ENCODE data around the gene MROH9. TPM values are rescaled to one million over a fixed set of nuclear protein-coding genes. Genes with fewer than 3 reads are reported as not detected.

MROH9 gene
- polyA plus RNA-seq, 1 donor (not counting 4 experiments of a cell fraction or from before 2014, with no cell fraction given), result 0.04 TPM

DNA sequence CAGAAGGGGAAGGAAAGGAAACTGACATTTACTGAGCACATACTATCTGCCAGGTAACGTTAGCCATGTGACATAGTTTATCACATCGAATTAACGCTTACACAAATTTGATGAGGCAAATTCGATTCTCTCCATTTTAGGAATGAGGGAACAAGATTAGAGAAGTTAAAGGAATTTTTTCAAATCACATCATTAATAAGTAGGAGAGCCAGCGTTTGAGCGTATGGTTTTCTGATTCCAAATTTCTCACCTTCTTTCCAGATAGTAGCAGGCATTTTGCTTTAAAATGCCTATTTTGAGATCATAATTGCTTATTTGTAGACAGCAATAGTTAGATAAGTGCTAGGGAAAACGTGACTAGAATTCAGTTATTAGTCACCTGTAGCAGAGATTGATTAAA, 174.6 kb downstream of the MROH9 start:
- DNase-seq (ENCODE audit: low read depth, low spot score) (no peak), FAIRE-seq (no peak)
- Histone ChIP-seq H3K79me2 (ENCODE audit: control insufficient read depth, insufficient read depth, low read length) (no peaks in the 10 kb centered on the region), H3K9ac (ENCODE audit: control insufficient read depth, extremely low read depth, insufficient read depth, low read length) (no peak overlapping the region), H3K27me3 (ENCODE audit: control insufficient read depth, extremely low read depth, insufficient read depth, low read length) (peaks cover 3% of the 10 kb centered on the region), H3K27ac (ENCODE audit: control insufficient read depth, insufficient read depth, low read length) (no peak overlapping the region), H4K20me1 (ENCODE audit: control insufficient read depth, extremely low read depth, insufficient read depth, low read length) (no peaks in the 10 kb centered on the region), H2AFZ (ENCODE audit: control insufficient read depth, low read length) (no peak overlapping the region), H3K4me1 (ENCODE audit: control insufficient read depth, extremely low read depth, insufficient read depth, low read length) (no peaks in the 10 kb centered on the region), H3K9me3 (ENCODE audit: control insufficient read depth, low read depth, low read length) (no peaks in the 10 kb centered on the region), H3K4me3 (ENCODE audit: control insufficient read depth in 2 of 3, extremely low read depth in 1 of 3, insufficient read depth in 2 of 3, low read depth in 1 of 3, low read length in 3 of 3) (no peak overlapping the region), H3K9me1 (ENCODE audit: control insufficient read depth, extremely low read depth, insufficient read depth, low read length) (no peaks in the 10 kb centered on the region), H3K36me3 (ENCODE audit: control insufficient read depth in 2 of 2, extremely low read depth in 1 of 2, insufficient read depth in 2 of 2, low read length in 2 of 2) (no peaks in the 10 kb centered on the region), H3K4me2 (ENCODE audit: control insufficient read depth, extremely low read depth, insufficient read depth, low read depth, low read length) (no peak overlapping the region)
- TF ChIP-seq EZH2 (IDR thresholded peaks at IDR 0.05; ENCODE audit: low read length), result no peak
- TF ChIP-seq, protein P1, sequence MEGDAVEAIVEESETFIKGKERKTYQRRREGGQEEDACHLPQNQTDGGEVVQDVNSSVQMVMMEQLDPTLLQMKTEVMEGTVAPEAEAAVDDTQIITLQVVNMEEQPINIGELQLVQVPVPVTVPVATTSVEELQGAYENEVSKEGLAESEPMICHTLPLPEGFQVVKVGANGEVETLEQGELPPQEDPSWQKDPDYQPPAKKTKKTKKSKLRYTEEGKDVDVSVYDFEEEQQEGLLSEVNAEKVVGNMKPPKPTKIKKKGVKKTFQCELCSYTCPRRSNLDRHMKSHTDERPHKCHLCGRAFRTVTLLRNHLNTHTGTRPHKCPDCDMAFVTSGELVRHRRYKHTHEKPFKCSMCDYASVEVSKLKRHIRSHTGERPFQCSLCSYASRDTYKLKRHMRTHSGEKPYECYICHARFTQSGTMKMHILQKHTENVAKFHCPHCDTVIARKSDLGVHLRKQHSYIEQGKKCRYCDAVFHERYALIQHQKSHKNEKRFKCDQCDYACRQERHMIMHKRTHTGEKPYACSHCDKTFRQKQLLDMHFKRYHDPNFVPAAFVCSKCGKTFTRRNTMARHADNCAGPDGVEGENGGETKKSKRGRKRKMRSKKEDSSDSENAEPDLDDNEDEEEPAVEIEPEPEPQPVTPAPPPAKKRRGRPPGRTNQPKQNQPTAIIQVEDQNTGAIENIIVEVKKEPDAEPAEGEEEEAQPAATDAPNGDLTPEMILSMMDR (optimal IDR thresholded peaks at IDR 0.05 in 1 of 3, IDR thresholded peaks at IDR 0.05 in 1 of 3, conservative IDR thresholded peaks at IDR 0.05 in 1 of 3; ENCODE audit: extremely low read depth in 1 of 3, insufficient read depth in 2 of 3, low read length in 3 of 3), result no peak
- dilution Hi-C loops (cut with MboI; ENCODE audit: extremely low pct_ligation_motif_present, low sequenced_read_pairs), result no loop called here

- H2AFZ ChIP-seq (ENCODE audit: control insufficient read depth, low read length), result no peak overlapping the region
- DNase-seq (ENCODE audit: low read depth, low spot score) (no peak), FAIRE-seq (no peak)
- H3K4me3 ChIP-seq (ENCODE audit: control insufficient read depth in 2 of 3, extremely low read depth in 1 of 3, insufficient read depth in 2 of 3, low read depth in 1 of 3, low read length in 3 of 3), result no peak overlapping the region
- H3K9me3 ChIP-seq (ENCODE audit: control insufficient read depth, low read depth, low read length), result no peaks in the 10 kb centered on the region
- H3K4me2 ChIP-seq (ENCODE audit: control insufficient read depth, extremely low read depth, insufficient read depth, low read depth, low read length), result no peak overlapping the region
- H3K9ac ChIP-seq (ENCODE audit: control insufficient read depth, extremely low read depth, insufficient read depth, low read length), result no peak overlapping the region
- no peaks in the 10 kb centered on the region for H4K20me1 ChIP-seq (ENCODE audit: control insufficient read depth, extremely low read depth, insufficient read depth, low read length)
- H3K9me1 ChIP-seq (ENCODE audit: control insufficient read depth, extremely low read depth, insufficient read depth, low read length), result no peaks in the 10 kb centered on the region
- H3K79me2 ChIP-seq (ENCODE audit: control insufficient read depth, insufficient read depth, low read length), result no peaks in the 10 kb centered on the region
- peaks cover 3% of the 10 kb centered on the region for H3K27me3 ChIP-seq (ENCODE audit: control insufficient read depth, extremely low read depth, insufficient read depth, low read length)
- dilution Hi-C loops (cut with MboI; ENCODE audit: extremely low pct_ligation_motif_present, low sequenced_read_pairs), result no loop called here
- no peak overlapping the region for H3K27ac ChIP-seq (ENCODE audit: control insufficient read depth, insufficient read depth, low read length)
- no peaks in the 10 kb centered on the region for H3K4me1 ChIP-seq (ENCODE audit: control insufficient read depth, extremely low read depth, insufficient read depth, low read length)
- no peaks in the 10 kb centered on the region for H3K36me3 ChIP-seq (ENCODE audit: control insufficient read depth in 2 of 2, extremely low read depth in 1 of 2, insufficient read depth in 2 of 2, low read length in 2 of 2)
- TF ChIP-seq EZH2 (IDR thresholded peaks at IDR 0.05; ENCODE audit: low read length), result no peak
- TF ChIP-seq, protein P1 (optimal IDR thresholded peaks at IDR 0.05 in 1 of 3, IDR thresholded peaks at IDR 0.05 in 1 of 3, conservative IDR thresholded peaks at IDR 0.05 in 1 of 3; ENCODE audit: extremely low read depth in 1 of 3, insufficient read depth in 2 of 3, low read length in 3 of 3), result no peak
Measured at GRCh38 chr1:171110621-171111326, 175.4 kb downstream of the MROH9 start.
